Upper lobe of right lung (tissue), 1 donor: ENCODE data around the gene VRK2. TPM values are rescaled to one million over a fixed set of nuclear protein-coding genes. Genes with fewer than 3 reads are reported as not detected.

Experiments
- ATAC-seq: fragments of 200-7000 bp; cut with Tn5 transposase; one replicate; pipeline ENCODE4 v1.9.1; 2020; ENCODE audit warnings: mild to moderate bottlenecking, moderate library complexity
- DNase-seq: peaks from one replicate; pipeline ENCODE4 v3.0.0-alpha.2; 2020
- H3K27ac ChIP-seq: fragments of 200-600 bp; one replicate; pipeline ENCODE4 v1.8.0; 2022
- H3K27me3 ChIP-seq: fragments of 200-600 bp; one replicate; pipeline ENCODE4 v1.8.0; 2022; ENCODE audit warnings: mild to moderate bottlenecking
- H3K36me3 ChIP-seq: fragments of 200-600 bp; one replicate; pipeline ENCODE4 v1.8.0; 2022
- H3K4me1 ChIP-seq: fragments of 200-600 bp; one replicate; pipeline ENCODE4 v1.8.0; 2022
- H3K4me3 ChIP-seq: fragments of 200-600 bp; one replicate; pipeline ENCODE4 v1.8.0; 2022; ENCODE audit warnings: mild to moderate bottlenecking
- H3K9me3 ChIP-seq: fragments of 200-600 bp; one replicate; pipeline ENCODE4 v1.8.0; 2022
- CTCF ChIP-seq: fragments of 200-600 bp; IDR thresholded peaks from one replicate; pipeline ENCODE4 v1.8.0; 2022; ENCODE audit warnings: antibody characterized with exemption
- intact Hi-C: fragments of 100-400 bp; cut with DNase I; formaldehyde crosslinking; loops from one replicate; pipeline ENCODE4 v1.11.0; 2022
- total RNA-seq: library from RNA; stranded (reverse); fragmentation: NEBNext Ultra II Directional; extraction: Animal tissue kit (Norgen Biotek cat#: 25700); gene quantifications from one replicate; pipeline ENCODE4 v1.2.1, GENCODE V29; 2021
- donor health status: DM: no; HTN: yes; CAD: no; lungs with severe emphysema.

Gene VRK2
- total RNA-seq, 1 donor from 2014 or later = 23.8 TPM

- no peak overlapping the region for H3K4me3 ChIP-seq
- no peaks in the 10 kb centered on the region for H3K27me3 ChIP-seq
- H3K27ac ChIP-seq = no peak overlapping the region
- no peak for TF ChIP-seq CTCF
- no peaks in the 10 kb centered on the region for H3K36me3 ChIP-seq
- no peaks in the 10 kb centered on the region for H3K9me3 ChIP-seq
- DNase-seq (no peak), ATAC-seq (no peak)
- intact Hi-C loops = no loop called here
- no peaks in the 10 kb centered on the region for H3K4me1 ChIP-seq
Measured at GRCh38 chr2:58207189-58207588, 160.6 kb downstream of the VRK2 start.

Other genes starting within 250 kb of the VRK2 start
- 17.9 TPM for gene FANCL, start 194.5 kb downstream of the VRK2 start, total RNA-seq